MV-4-11 (cell line): ENCODE results near the gene MARCHF10.
"Not testable (repeated sequence)": the region's sequence is repeated elsewhere in the genome, so short reads cannot be mapped to it uniquely, and the experiment has no call there.

Source experiments
- DNase-seq: peaks from one replicate; lab custom pipeline; 2025; lab: John Stamatoyannopoulos, UW

MARCHF10 gene

DNA sequence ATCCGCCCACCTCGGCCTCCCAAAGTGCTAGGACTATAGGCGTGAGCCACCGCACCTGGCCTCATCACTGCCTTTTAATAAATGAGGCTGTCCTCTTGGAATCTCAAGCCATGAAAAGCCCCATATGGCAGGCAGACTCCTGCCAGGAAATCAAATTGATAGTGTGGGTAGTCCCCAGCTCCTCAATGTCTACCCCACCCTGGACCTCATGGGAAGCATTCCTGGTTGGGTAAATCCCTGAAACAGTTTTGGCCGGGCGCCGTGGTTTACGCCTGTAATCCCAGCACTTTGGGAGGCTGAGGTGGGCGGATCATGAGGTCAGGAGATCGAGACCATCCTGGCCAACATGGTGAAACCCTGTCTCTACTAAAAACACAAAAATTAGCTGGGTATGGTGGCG lies 109.7 kb downstream of the MARCHF10 start:
- not testable (repeated sequence) for DNase-seq

DNA sequence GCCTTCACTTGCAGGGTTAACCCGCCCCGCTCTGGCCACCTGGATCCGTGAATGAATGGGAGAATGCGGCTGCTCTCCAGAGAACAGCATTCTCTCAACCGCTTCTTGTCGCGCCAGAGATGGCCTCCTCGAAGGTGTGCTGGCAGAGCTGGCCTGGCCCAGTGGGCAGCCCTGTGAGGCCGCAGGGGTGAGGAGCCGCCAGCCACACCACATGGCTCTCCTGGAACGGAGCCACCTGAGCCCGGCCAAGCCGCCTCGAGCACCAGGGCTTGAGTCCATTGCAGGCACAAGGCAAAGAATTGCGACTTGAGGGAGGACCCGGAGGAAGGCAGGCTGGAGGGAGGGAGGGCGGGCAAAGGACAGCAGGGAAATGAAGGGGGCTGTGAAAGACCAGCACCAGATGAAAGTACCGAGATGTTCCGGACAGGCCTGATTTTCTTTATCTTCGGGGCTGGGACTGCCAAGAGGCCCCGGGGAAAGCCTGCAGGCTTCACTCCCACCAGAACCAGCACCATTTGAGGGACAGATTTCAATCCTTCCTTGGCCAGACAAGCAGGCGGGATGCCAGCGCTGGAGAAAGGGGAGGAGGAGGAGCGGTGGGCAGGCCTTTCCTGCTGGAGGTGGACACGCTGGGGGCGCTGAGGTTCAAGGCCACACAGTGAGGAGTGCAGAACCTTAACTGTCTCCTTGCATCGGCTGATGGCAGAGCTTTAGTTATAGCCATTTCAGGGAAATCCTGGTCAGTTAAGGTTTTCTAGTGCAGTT lies 111.2 kb downstream of the MARCHF10 start:
- DNase-seq = no peak

DNA sequence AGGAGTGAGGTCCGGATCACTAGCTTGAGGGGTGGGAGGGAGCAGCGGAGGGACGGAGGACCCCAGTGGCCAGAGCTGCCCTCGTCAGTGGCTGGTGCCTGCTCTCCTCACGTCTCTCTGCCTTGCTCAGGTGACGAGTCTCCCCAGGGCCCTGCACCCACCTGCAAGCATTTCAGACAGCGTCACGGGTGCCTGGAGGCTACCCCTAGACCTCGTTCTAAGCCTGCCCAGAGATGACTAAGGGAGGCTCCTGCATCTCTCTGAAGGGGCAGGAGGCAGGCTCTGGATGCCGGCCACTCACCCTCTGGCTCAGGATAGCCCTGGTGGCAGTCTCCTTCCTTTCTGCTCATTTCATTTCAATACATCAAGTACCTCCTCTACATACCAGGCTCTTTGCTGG lies 111.9 kb downstream of the MARCHF10 start:
- no peak for DNase-seq

DNA sequence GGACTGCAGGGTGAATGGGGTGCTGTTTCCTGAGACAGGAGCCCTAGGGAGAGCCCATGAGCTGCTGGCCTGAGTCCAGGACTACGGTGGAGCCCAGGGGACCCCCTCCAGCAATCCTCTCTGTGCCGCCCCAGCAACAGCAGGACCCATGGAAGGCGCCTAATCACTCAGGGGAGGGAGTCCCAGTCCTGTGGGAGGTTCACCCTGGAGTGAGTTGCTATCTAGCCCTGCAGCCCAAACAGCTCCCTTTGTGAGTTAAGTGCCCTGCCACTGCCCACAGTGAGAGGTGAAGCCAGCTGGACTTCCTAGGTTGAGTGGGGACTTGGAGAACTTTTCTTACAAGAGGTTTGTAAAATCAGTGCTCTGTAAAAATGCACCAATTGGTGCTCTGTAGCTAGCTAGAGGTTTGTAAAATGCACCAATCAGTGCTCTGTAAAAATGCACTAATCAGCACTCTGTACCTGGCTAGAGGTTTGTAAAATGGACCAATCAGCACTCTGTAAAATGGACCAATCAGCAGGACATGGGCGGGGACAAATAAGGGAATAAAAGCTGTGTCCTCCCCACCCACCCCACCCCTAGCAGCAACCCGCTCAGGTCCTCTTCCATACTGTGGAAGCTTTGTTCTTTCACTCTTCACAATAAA lies 112.9 kb downstream of the MARCHF10 start:
- DNase-seq = not testable (repeated sequence)

DNA sequence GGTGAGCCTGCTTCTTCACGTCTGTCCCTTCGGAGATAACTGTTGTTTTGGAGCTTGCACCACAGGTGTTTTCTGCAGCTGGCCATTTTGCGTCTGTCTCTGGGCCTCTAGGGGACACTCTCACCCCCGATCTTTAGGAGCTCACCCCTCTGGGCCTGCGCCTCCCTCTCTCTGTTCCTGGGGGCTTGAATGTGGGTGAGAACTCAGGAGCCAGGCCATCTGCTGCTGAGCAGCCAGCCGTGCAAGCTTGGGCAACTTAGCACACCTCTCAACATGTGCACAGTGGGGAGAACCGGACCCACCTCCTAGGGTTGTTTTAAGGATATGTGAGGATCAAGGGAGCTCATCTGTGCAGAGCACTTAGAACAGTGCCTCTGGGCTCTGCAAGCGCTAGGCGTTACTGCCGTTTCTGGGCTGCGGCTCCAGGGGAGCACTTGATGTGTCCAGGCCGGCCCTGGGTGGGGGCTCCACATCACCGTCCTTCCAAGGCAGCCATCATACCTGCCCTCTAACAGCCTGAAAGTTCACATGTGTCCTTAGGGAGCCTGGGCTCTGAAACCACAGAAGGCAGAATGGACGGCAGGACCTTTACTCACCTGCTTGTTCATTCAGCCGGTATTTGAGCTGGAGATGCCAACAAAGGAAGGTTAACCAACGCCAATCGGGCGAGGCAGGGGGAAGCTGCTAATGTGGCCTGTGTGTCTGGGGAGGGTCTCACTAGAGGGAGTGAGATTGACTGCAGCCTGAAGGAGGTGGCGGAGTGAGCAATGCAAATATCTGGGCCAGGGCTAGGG lies 114.3 kb downstream of the MARCHF10 start:
- no peak for DNase-seq

DNA sequence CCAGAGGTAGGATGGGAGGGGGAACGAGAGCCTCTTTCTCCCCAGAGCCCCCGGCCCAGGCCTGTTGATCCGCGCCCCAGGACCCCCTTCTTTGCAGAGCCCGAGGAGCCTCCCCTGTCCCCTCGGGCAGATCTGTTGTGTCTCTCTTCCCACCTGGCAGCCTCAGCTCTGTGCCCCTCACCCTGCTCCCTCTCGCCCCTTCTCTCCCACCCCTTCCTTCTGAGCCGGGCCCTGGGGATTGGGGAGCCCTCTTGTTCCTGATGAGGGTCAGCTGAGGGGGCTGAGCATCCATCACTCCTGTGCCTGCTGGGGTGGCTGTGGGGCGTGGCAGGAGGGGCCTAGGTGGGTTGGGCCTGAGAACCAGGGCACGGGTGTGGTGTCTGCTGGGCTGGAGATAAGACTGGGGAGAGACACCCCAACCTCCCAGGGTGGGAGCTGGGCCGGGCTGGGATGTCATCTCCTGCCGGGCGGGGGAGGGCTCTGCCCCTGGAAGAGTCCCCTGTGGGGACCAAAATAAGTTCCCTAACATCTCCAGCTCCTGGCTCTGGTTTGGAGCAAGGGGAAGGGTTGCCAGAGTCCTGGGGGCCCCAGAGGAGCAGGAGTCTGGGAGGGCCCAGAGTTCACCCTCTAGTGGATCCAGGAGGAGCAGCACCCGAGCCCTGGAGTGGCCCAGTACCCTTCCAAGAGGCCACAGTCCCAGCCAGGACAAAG lies 115.2 kb downstream of the MARCHF10 start:
- no peak for DNase-seq

DNA sequence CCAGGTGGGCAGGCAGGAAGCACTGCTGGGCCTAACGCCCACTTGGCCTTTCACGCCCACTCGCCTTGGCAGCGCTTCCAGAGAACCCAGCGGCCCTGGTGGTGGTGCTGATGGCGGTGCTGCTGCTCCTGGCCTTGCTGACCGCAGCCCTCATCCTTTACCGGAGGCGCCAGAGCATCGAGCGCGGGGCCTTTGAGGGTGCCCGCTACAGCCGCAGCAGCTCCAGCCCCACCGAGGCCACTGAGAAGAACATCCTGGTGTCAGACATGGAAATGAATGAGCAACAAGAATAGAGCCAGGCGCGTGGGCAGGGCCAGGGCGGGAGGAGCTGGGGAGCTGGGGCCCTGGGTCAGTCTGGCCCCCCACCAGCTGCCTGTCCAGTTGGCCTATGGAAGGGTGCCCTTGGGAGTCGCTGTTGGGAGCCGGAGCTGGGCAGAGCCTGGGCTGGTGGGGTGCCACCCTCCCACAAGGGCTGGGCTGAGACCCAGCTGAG lies 115.9 kb downstream of the MARCHF10 start:
- DNase-seq = no peak

DNA sequence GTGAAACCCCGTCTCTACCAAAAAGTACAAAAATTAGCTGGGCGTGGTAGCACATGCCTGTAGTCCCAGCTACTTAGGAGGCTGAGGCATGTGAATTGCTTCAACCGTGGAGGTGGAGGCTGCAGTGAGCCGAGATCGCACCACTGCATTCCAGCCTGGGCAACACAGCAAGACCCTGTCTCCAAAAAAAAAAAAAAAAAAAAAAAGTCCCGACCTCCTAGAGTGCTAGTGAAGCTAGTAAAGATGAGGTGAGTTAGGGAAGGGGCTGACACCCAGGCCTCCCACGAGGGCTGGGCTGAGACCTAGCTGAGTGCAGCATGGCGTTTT lies 116.6 kb downstream of the MARCHF10 start:
- DNase-seq = not testable (repeated sequence)

DNA sequence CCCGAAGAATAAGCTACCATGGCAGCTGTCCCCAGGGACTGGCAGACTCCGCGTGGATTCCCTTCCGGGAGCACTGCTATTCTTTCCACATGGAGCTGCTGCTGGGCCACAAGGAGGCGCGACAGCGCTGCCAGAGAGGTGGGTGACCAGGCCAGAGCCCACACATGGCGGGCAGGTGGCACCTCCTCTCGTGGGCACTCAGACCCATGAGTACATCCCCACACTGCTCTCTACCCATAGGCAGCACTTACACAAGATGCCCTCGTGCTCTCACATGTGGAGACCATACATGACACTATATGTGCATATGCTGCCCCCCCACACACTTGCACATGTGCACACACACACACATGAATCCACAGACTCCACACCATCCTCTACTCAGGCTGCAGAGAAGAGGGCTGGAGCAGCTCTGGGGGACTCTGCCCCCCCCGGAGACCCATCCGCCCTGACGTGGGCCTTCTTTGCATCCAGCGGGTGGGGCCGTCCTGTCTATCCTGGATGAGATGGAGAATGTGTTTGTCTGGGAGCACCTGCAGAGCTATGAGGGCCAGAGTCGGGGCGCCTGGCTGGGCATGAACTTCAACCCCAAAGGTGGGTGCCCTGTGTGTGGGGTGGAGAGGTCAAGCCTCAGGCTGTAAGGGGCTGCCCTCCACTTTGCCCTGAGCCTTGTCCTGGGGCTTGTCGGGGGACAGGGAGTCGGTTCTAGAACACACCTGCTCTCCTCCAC lies 117.8 kb downstream of the MARCHF10 start:
- no peak for DNase-seq

DNA sequence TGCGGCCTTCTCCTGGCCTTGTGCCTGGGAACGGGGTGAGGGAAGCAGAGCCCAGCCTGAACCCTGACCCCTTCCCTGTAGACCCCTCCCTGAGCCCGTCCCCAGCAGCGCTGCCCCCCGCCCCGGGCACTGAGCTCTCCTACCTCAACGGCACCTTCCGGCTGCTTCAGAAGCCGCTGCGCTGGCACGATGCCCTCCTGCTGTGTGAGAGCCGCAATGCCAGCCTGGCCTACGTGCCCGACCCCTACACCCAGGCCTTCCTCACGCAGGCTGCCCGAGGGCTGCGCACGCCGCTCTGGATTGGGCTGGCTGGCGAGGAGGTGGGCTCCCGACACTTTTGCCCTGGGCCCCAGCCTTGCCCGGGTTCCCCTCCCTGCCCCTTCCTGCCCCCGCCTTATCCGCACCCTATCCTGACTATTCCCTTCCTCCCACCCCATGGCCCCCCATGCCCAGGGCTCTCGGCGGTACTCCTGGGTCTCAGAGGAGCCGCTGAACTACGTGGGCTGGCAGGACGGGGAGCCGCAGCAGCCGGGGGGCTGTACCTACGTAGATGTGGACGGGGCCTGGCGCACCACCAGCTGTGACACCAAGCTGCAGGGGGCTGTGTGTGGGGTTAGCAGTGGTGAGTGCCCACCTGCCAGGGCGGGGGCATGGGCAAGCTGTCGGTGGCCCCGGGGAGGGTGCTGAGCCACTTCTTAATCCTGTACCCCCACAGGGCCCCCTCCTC lies 118.5 kb downstream of the MARCHF10 start:
- DNase-seq = no peak

DNA sequence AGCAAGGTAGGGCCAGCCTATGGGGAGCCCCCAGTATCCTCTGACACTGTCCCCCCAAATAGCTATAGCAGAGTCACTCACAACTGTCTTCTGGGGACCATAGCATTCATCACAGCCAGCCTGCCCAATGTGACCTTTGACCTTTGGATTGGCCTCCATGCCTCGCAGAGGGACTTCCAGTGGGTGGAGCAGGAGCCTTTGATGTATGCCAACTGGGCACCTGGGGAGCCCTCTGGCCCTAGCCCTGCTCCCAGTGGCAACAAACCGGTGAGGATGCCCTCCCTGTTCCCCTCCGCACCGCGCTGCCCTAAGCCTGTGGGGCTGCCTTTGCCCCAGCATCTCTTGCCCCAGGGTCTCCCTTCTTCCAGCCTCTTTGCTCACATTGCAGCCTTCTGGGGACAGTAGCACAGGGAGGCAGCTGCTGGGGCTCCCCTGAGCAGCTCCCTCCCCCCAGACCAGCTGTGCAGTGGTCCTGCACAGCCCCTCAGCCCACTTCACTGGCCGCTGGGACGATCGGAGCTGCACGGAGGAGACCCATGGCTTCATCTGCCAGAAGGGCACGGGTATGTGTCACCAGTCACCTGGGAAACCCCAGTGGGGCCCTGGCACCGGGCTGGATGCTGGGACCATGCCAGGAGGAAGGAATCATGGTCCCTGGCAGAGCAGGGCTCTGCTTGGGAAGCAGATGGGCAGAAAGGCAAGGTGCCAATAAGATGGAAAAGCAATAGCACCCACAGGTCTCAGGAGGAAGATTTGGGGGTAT lies 119.5 kb downstream of the MARCHF10 start:
- DNase-seq = no peak

DNA sequence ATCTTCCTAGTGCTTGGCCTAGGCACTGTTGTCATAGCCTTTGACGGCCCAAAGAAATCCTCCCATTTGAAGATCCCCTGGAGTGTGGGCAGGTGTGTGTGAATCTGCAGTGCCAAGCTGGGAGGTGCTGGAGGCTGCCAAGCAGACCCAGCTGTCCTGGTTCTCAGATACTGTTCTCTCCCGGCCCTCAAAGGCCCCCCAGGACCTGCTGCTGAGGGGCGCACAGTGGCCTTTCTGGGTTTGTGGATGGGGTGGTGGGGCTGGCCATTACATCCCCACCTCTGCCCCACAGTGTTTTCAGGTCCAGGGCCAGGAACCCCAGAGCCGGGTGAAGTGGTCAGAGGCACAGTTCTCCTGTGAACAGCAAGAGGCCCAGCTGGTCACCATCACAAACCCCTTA lies 120.1 kb downstream of the MARCHF10 start:
- DNase-seq = no peak

DNA sequence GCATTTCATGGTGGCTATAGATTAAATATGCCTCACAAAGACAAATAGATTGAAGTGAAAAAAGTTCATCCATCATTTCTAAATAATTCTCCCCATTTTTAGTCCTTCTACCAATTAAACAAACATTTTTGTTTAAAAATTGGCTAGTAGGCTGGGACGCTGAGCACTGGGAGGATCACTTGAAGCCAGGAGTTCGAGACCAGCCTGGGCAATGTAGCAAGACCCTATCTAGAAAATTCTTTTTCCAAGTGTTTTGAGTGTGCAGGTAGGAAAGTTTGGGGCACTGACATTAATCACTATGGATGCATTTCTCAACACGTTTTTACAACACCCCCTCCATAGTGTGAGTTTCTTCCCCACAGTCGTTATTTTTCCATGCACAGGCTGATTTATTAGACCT lies 123.9 kb downstream of the MARCHF10 start:
- DNase-seq = no peak

DNA sequence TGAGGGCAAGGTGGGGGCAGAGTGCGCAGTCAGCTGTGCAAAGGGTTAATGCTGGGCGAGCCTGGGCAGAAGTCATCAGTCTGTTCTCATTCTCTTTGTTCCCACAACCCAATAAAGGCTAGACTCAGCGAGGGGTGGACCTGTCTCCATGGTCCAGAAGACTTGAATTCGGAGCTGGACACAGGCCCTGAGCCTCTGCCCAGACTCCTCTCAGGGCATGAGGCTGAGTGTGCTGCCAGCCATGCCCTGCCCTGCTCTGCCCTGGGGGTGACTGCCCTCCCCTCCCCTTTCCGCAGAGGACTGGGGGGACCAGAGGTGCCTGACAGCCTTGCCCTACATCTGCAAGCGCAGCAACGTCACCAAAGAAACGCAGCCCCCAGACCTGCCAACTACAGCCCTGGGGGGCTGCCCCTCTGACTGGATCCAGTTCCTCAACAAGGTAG lies 126.2 kb downstream of the MARCHF10 start:
- no peak for DNase-seq

DNA sequence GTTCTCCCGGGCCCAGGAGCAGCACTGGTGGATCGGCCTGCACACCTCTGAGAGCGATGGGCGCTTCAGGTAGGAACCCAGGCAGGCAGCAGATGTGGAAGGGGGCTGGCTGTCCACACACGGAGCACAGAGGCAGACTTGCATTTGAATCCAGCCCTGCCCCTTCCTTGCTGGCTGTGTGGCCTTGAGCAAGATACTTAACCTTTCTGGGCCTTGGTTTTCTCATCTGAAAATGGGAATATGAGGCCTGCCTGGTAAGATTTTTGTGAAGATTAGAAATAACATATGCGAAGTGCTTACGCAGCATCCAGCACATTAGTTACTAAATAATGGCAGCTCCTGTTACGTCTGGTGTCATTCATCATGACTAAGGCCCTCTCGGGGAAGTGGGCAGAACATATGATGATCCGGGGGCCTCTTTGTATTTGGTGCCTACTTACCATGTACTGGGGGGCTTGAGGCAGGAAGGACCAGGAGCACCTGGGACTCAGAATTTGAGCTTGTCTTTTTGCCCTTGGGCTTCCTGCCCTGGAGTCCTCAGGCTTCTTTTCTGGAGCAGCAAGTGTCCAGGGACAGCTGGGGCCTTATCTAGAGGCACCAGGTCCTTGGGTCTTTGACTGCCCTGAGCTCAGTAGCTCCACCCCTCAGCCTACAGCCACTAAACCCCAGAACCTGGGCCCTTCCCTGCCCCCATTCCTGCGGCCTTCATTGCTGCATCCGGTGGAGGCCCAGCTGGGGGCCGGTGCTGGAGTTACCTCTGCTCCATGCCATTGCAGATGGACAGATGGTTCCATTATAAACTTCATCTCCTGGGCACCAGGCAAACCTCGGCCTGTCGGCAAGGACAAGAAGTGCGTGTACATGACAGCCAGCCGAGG lies 126.8 kb downstream of the MARCHF10 start:
- no peak for DNase-seq

DNA sequence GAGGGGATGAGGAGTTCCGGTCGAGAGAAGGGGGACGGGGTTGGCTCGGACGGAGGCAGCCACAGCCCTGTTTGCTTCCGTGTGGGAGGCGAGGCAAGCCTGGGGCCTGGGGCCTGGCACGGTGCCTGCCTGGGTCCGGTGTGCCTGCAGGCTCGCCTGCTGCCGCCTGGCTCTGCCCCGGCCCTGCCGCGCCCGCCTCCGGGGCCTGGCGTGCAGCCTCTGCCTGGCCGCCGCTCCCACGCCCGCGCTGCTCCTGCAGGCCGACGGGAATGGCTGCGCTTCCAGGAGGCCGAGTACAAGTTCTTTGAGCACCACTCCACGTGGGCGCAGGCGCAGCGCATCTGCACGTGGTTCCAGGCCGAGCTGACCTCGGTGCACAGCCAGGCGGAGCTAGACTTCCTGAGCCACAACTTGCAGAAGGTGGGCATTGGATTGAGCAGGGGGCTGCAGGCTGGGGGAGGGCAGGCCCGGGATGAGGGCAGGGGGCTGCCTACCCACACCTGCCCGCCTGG lies 127.5 kb downstream of the MARCHF10 start:
- DNase-seq = no peak

DNA sequence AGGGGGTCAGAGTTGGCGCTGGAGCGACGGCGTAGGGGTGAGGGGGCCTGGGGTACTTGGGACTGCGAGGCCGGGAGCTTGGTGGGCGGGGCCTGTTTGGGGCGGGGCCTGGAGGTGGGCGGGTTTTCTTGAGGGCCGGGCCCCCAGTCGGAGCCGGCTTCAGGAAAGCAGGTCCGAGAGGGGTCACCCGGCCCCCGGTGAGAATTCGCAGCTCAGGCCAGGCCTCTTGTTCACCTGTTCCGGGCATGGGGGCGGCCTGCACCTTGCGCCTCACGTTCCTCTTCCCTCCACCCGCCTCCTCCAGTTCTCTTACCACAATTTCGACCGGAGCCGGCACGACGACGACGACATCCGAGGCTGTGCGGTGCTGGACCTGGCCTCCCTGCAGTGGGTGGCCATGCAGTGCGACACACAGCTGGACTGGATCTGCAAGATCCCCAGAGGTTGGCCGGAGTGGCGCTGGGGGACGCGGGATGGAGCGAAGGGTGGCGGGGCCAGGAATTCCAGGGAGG lies 128.2 kb downstream of the MARCHF10 start:
- no peak for DNase-seq

DNA sequence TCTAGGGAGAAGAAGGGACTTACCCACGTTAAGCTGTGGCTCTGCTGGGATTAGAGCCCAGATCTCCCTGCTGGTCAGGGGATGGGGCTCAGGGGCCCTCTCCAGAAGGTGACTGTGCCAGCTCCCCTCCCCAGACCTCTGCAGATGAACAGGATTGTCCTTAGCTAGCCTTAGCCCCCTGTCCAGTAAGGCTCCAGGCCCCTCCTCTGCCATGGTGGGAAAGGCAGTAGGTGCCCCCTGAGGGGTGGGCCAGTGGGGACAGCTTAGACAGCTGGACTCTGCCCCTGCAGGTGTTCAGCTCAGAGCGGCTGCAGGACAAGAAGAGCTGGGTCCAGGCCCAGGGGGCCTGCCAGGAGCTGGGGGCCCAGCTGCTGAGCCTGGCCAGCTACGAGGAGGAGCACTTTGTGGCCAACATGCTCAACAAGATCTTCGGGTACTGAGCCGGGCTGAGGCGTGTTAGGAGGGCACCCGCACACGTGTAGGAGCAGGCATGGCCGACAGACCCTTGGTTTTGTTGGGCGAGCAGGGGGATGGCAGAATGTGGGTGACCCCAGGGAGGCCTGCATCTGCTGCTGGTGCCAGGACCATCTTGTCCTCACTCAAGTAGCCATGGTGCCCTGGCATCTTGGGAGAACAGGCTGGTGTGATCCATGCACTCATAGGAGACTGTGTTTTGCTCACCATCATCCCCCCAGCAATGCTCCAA lies 129.7 kb downstream of the MARCHF10 start:
- no peak for DNase-seq
